Loucy (cell line): ENCODE measurements around the gene TOP3B.

ENCODE experiments used
- H2AFZ ChIP-seq: fragments of 200-600 bp; sonication (generic); 2 replicates; pipeline ENCODE4 v1.6.0; 2016; ENCODE audit warnings: antibody characterized with exemption, mild to moderate bottlenecking, low read length, moderate library complexity
- H3F3A ChIP-seq: fragments of 200-600 bp; 2 replicates; pipeline ENCODE4 v1.6.0; 2016; ENCODE audit warnings: antibody characterized with exemption, low read depth, mild to moderate bottlenecking
- H3K27me3 ChIP-seq: fragments of 200-600 bp; sonication (generic); 2 replicates; pipeline ENCODE4 v1.6.1; 2014; ENCODE audit warnings: low read length, mild to moderate bottlenecking; ENCODE audit not compliant: insufficient read depth, poor library complexity, severe bottlenecking
- H3K36me3 ChIP-seq: fragments of 200-600 bp; sonication (generic); 2 replicates; pipeline ENCODE4 v1.6.1; 2016; ENCODE audit warnings: low read length; ENCODE audit not compliant: insufficient read depth
- H3K4me1 ChIP-seq: fragments of 200-600 bp; sonication (generic); 2 replicates; pipeline ENCODE4 v1.5.1; 2014; ENCODE audit warnings: low read length, mild to moderate bottlenecking; ENCODE audit not compliant: insufficient read depth, poor library complexity, severe bottlenecking
- H3K4me2 ChIP-seq: fragments of 200-600 bp; sonication (generic); 2 replicates; pipeline ENCODE4 v1.6.0; 2014; ENCODE audit warnings: antibody characterized with exemption, low read length, low read depth, mild to moderate bottlenecking; ENCODE audit not compliant: poor library complexity, severe bottlenecking
- H3K4me3 ChIP-seq: fragments of 200-600 bp; sonication (generic); 2 replicates; pipeline ENCODE4 v1.5.1; 2014; ENCODE audit warnings: low read length, mild to moderate bottlenecking, mixed read lengths; ENCODE audit not compliant: poor library complexity, severe bottlenecking
- H3K79me2 ChIP-seq: fragments of 200-600 bp; sonication (generic); 2 replicates; pipeline ENCODE4 v1.6.1; 2014; ENCODE audit warnings: low read length; ENCODE audit not compliant: insufficient read depth
- H3K9ac ChIP-seq: fragments of 200-600 bp; sonication (generic); 2 replicates; pipeline ENCODE4 v1.6.0; 2014; ENCODE audit warnings: mild to moderate bottlenecking, low read depth, low read length, moderate library complexity; ENCODE audit not compliant: poor library complexity, severe bottlenecking
- H3K9me2 ChIP-seq: fragments of 200-600 bp; sonication (generic); replicated peaks from 2 replicates; pipeline ENCODE4 v1.6.1; 2016; ENCODE audit warnings: low read depth, low read length, mixed read lengths
- H3K9me3 ChIP-seq: fragments of 200-600 bp; sonication (generic); 2 replicates; pipeline ENCODE4 v1.6.1; 2014; ENCODE audit warnings: mild to moderate bottlenecking, antibody characterized with exemption, low read length, low read depth; ENCODE audit not compliant: insufficient read depth
- H4K20me1 ChIP-seq: fragments of 200-600 bp; sonication (generic); 2 replicates; pipeline ENCODE4 v1.6.0; 2014; ENCODE audit warnings: antibody characterized with exemption, low read length, mild to moderate bottlenecking; ENCODE audit not compliant: insufficient read depth, poor library complexity, severe bottlenecking
- CTCF ChIP-seq: fragments of 200-600 bp; sonication (generic); conservative IDR thresholded peaks from 2 replicates; pipeline ENCODE4 v1.5.1; 2014; ENCODE audit warnings: mild to moderate bottlenecking, antibody characterized with exemption, low read length
- EZH2phosphoT487 ChIP-seq: fragments of 200-600 bp; IDR thresholded peaks from 2 replicates; pipeline ENCODE4 v1.6.1; 2018; ENCODE audit warnings: antibody characterized with exemption, mild to moderate bottlenecking, moderate library complexity, borderline replicate concordance

The TOP3B gene

GRCh38 chr22:21943571-21944448 is 38.8 kb downstream of the TOP3B start:
- no peaks in the 10 kb centered on the region for H3K9me2 ChIP-seq
- H3F3A ChIP-seq: peaks cover 9% of the 10 kb centered on the region; the same call in 1 of the 2 replicates
- H3K4me2 ChIP-seq: peak overlapping the region; percentile 85
- H3K4me3 ChIP-seq: no peak overlapping the region
- H3K9me3 ChIP-seq: no peaks in the 10 kb centered on the region
- TF ChIP-seq CTCF (no peak), EZH2phosphoT487 (no peak)
- H3K4me1 ChIP-seq: peaks cover 70% of the 10 kb centered on the region
- H3K9ac ChIP-seq: peak overlapping the region; percentile 98
- H3K27me3 ChIP-seq: no peaks in the 10 kb centered on the region
- no peak overlapping the region for H2AFZ ChIP-seq
- H4K20me1 ChIP-seq: no peaks in the 10 kb centered on the region
- H3K79me2 ChIP-seq: peaks cover 16% of the 10 kb centered on the region
- H3K36me3 ChIP-seq: no peaks in the 10 kb centered on the region

GRCh38 chr22:21942407-21943343 is 39.9 kb downstream of the TOP3B start:
- H3K79me2 ChIP-seq: peaks cover 18% of the 10 kb centered on the region
- H3F3A ChIP-seq: peaks cover 9% of the 10 kb centered on the region; the same call in 1 of the 2 replicates
- peak overlapping the region; percentile 98 for H3K9ac ChIP-seq
- H3K4me2 ChIP-seq: peak overlapping the region; percentile 85
- H2AFZ ChIP-seq: no peak overlapping the region
- no peaks in the 10 kb centered on the region for H3K27me3 ChIP-seq
- no peaks in the 10 kb centered on the region for H3K9me2 ChIP-seq
- TF ChIP-seq EZH2phosphoT487 (no peak), CTCF (no peak)
- peak overlapping the region; percentile 51 for H3K4me3 ChIP-seq
- H3K9me3 ChIP-seq: no peaks in the 10 kb centered on the region
- H3K36me3 ChIP-seq: no peaks in the 10 kb centered on the region
- H3K4me1 ChIP-seq: peaks cover 66% of the 10 kb centered on the region
- no peaks in the 10 kb centered on the region for H4K20me1 ChIP-seq

GRCh38 chr22:21941921-21942320 is 40.7 kb downstream of the TOP3B start:
- Histone ChIP-seq H3K27me3 (no peaks in the 10 kb centered on the region), H3K9me3 (no peaks in the 10 kb centered on the region), H3K4me2 (peak overlapping the region; percentile 85), H3K4me1 (peaks cover 70% of the 10 kb centered on the region), H2AFZ (no peak overlapping the region), H3K9ac (peak overlapping the region; percentile 98), H3K79me2 (peaks cover 25% of the 10 kb centered on the region), H3K4me3 (peak overlapping the region; percentile 51), H3F3A (peaks cover 9% of the 10 kb centered on the region; the same call in 1 of the 2 replicates), H3K36me3 (no peaks in the 10 kb centered on the region), H4K20me1 (no peaks in the 10 kb centered on the region), H3K9me2 (no peaks in the 10 kb centered on the region)
- TF ChIP-seq CTCF (no peak), EZH2phosphoT487 (no peak)
